Activated naive CD8-positive, alpha-beta T cell treated with anti-CD3 and anti-CD28 coated beads, Interleukin-2, amount 50 U/mL, for 24 hours (primary cell): ENCODE results near the gene SENP1.

Experiments
- ATAC-seq: fragments of 150-1000 bp; cut with Tn5 transposase; one replicate; pipeline ENCODE4 v1.10.0; 2021
- DNase-seq: peaks from one replicate; pipeline ENCODE4 v3.0.0; 2021
- H3K27ac Mint-ChIP-seq: one replicate; pipeline ENCODE4 v1.8.0; 2021; ENCODE audit warnings: mild to moderate bottlenecking, mixed read lengths
- H3K27me3 Mint-ChIP-seq: one replicate; pipeline ENCODE4 v1.8.0; 2021; ENCODE audit warnings: mixed read lengths
- H3K36me3 Mint-ChIP-seq: one replicate; pipeline ENCODE4 v1.8.0; 2021; ENCODE audit warnings: low read depth, mixed read lengths
- H3K4me1 Mint-ChIP-seq: one replicate; pipeline ENCODE4 v1.8.0; 2021; ENCODE audit warnings: mixed read lengths
- H3K4me3 Mint-ChIP-seq: one replicate; pipeline ENCODE4 v1.8.0; 2021; ENCODE audit warnings: mild to moderate bottlenecking, moderate library complexity, mixed read lengths
- H3K9me3 Mint-ChIP-seq: one replicate; pipeline ENCODE4 v1.8.0; 2021; ENCODE audit warnings: mixed read lengths

The SENP1 gene

DNA sequence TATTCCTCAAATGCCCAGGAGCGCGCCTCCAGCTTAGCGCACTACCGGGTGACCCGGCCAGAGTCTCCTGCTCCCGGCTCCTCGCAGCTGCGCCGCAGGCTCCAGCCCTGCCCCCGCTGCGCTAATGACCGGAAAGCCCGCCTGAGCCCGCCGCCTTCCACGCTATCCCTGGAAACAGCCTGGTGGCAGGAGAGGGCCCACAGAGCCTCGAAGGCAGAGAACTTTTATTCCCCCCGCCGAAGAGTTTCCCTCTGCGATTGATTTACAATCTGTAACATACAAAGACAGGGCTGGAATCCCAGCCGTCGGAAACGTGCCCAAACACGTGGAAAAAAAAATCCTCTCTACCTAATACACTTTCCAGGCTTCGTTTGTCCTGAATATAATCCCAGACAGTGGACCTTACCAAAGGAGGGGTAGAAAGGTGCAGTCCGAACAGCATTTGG is 103.1 kb downstream of the SENP1 start:
- ATAC-seq (no peak), DNase-seq (no peak)
- Mint-ChIP-seq H3K4me1 (peaks cover 33% of the 10 kb centered on the region), H3K27me3 (peaks cover 93% of the 10 kb centered on the region), H3K9me3 (no peaks in the 10 kb centered on the region), H3K27ac (no peak overlapping the region), H3K36me3 (no peaks in the 10 kb centered on the region), H3K4me3 (peak overlapping the region; percentile 53)

DNA sequence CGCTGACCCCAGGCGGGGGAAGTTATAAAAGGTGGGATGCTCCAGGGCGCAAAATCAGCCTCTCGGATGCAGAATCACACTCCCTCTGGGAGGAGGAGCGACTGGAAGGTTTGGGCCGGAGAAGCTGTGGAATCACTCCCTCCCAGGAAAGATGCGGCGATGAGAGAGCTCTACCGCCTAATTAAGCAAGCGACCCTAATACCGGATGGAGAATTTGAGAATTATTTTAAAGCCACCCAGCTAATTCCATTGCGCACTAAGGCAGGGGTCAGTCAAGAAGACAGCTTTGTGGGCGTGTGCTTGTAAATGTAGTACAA is 103.5 kb downstream of the SENP1 start:
- DNase-seq (no peak), ATAC-seq (no peak)
- no peaks in the 10 kb centered on the region for H3K36me3 Mint-ChIP-seq
- peaks cover 95% of the 10 kb centered on the region for H3K27me3 Mint-ChIP-seq
- H3K4me3 Mint-ChIP-seq, result peak overlapping the region; percentile 70
- H3K27ac Mint-ChIP-seq, result no peak overlapping the region
- H3K9me3 Mint-ChIP-seq, result no peaks in the 10 kb centered on the region
- peaks cover 33% of the 10 kb centered on the region for H3K4me1 Mint-ChIP-seq

DNA sequence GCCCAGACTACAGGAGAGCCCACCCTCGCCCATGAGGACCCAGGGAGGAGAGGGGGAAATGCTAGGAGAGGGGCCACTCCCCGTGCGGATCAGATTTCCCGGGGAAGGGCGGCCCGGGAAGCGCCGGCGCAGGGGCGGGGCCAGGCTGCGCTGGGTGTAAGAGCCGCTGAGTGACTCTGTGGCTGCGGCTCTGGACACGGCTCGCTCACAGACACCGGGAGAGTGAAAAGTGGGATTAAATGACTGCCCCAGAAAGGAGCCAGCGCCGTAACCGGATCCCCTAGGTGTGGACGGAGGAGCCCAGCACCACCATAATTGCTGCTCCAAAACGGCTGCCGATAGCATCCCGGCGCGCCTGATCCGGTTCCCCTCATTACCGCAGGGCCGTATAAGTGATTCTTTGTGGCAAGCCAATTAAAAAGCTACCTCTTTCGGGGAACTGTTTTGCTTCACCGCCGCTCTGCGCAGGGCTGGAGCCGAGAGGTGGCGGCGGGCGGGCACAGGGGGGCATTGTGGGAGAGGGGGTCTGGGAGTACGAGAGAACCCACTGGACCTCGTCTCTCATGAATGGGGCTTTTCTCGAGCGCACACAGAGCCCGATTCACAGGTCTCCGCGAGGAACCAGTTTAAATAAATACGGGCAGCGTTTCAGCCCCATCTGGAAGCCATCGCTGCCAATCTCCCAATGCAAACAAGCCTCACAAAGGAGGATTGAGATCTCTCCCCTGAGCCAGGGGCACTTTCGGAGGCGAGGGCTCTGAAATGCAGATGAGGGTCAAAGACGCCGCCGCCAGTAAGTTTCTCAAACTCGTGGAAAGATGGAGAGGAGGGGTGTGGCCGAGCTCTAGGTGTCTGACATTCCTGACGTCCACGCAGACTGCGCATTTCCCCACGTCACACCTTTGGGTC is 104.1 kb downstream of the SENP1 start:
- ATAC-seq, result no peak
- Mint-ChIP-seq H3K4me1 (peaks cover 33% of the 10 kb centered on the region), H3K27ac (no peak overlapping the region), H3K27me3 (peaks cover 93% of the 10 kb centered on the region), H3K9me3 (no peaks in the 10 kb centered on the region), H3K4me3 (peak overlapping the region; percentile 70), H3K36me3 (no peaks in the 10 kb centered on the region)
- no peak for DNase-seq

DNA sequence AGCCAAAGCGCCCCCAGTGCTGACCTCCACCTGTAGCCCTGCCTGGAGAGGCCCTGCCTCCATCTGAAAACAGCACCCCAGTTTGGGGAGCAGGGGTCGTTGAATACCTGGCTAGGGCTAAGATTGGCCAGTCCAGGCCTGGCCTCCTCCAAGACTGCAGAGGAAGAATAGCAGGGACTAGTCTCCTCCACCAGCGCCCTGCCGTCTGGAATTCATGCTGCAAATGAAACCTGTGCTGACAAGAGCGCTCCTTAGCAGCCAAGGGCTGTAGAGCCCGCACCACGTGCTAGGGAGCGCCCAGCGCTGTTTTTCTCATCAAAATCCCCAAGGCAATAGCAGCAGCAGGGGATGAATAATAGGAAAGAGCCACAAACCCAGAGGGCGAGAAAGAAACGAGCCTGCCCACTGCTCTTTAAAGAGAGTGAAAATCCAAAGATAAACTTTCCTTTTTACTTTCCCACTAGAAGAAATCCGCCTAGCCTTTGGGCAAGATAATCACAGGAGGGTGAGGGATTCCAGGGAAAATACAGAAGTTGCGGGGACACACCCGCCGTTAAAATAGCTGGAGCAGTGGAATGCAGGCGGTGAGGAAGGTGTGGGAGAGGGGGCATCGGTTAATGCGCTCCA is 104.9 kb downstream of the SENP1 start:
- Mint-ChIP-seq H3K27ac (no peak overlapping the region), H3K4me1 (peaks cover 33% of the 10 kb centered on the region), H3K27me3 (peaks cover 86% of the 10 kb centered on the region), H3K4me3 (peak overlapping the region; percentile 70), H3K9me3 (no peaks in the 10 kb centered on the region), H3K36me3 (no peaks in the 10 kb centered on the region)
- DNase-seq (no peak), ATAC-seq (peak; percentile 25)

DNA sequence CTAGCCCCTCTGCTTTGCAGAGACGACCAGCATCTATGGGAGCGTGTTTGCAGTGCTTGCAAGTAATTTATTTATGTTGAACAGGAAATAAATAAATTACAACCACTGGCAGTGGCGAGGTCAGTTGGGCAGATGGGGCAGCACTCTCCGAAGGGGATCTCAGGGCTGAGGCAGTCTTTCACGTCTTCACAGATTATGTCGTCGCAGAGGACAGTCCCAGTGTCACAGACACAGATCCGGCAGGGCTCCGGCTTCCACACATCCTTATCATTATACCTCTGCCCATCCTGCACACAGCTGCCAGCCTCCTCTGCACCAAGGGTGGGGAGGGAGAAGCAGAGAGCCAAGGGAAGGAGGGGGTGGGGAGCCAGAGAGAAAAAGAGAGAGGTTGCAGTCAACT is 106.1 kb downstream of the SENP1 start:
- H3K27ac Mint-ChIP-seq, result no peak overlapping the region
- peaks cover 78% of the 10 kb centered on the region for H3K27me3 Mint-ChIP-seq
- H3K36me3 Mint-ChIP-seq, result no peaks in the 10 kb centered on the region
- ATAC-seq (no peak), DNase-seq (no peak)
- H3K4me1 Mint-ChIP-seq, result peaks cover 31% of the 10 kb centered on the region
- no peaks in the 10 kb centered on the region for H3K9me3 Mint-ChIP-seq
- no peak overlapping the region for H3K4me3 Mint-ChIP-seq

DNA sequence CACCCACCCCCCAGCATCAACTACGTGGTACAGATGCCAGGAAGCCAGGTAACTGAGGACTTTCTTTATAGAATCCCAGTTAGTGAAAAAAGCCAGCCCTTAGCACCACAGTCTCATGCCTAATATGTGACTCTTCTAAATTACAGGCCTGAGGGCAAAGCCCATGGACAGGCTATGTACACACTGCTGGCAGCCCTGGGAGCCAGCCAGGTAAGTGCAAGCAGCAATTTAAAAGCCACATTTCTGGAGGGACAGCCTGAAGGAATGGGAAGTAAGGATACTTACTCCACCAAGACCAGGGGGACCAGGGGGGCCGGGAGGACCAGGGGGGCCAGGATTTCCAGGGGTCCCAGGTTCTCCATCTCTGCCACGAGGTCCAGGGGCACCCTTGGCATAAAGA is 108.6 kb downstream of the SENP1 start:
- Mint-ChIP-seq H3K4me3 (no peak overlapping the region), H3K27ac (no peak overlapping the region), H3K27me3 (peaks cover 70% of the 10 kb centered on the region), H3K9me3 (no peaks in the 10 kb centered on the region), H3K4me1 (peaks cover 15% of the 10 kb centered on the region), H3K36me3 (no peaks in the 10 kb centered on the region)
- ATAC-seq (no peak), DNase-seq (no peak)

DNA sequence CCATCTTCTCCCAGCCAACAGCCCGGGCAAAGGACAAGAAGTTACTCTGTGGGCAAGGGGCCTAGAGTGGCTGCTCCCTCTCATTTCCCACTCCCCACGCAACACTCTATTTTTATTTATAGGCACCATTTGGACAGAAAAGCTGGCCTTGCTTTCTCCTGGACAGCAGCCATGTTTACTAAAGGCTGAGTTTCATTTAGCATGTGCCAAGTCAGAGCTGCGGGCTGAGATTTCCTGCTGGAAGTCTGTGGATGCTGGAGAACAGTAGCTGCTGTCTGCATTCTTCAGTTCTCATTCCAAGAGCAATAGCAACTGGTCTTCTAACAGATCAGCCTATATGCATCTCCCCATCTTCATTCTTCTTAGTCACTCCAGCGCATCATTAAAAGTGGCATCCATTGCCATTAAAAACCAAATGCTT is 109.9 kb downstream of the SENP1 start:
- Mint-ChIP-seq H3K36me3 (no peaks in the 10 kb centered on the region), H3K9me3 (no peaks in the 10 kb centered on the region), H3K4me3 (no peak overlapping the region), H3K27me3 (peaks cover 65% of the 10 kb centered on the region), H3K4me1 (peaks cover 6% of the 10 kb centered on the region), H3K27ac (no peak overlapping the region)
- no peak for ATAC-seq
- DNase-seq, result no peak

DNA sequence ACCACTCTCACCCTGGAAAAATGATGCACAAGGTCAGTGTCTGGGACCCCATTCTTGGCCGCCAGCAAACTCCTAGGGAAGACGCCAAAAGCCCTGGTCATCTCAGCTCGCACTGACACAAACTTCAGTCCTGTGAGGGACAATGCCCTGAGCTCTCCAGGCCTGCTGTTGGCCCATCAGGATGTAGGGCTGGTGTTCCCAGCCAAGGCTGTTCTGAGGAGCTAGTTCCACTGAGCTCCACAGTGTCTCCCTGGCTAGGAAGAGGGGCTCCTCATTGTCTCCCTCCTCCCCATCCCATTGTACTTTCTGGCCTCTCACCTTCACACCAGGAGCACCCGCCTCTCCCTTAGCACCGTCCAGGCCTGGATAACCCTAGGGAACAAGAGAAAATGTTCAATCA is 112.4 kb downstream of the SENP1 start:
- no peaks in the 10 kb centered on the region for H3K36me3 Mint-ChIP-seq

More for the DNA sequence above, 112.4 kb downstream of the SENP1 start:
- Mint-ChIP-seq H3K4me3 (no peak overlapping the region), H3K27ac (no peak overlapping the region), H3K27me3 (peaks cover 46% of the 10 kb centered on the region), H3K4me1 (peaks cover 25% of the 10 kb centered on the region), H3K9me3 (no peaks in the 10 kb centered on the region)
- DNase-seq, result no peak
- no peak for ATAC-seq
